HG02840 (cell line): ENCODE data around the gene LHFPL2.
"Not testable (repeated sequence)": the region's sequence is repeated elsewhere in the genome, so short reads cannot be mapped to it uniquely, and the experiment has no call there.

Experiments used
- ATAC-seq: cut with Tn5 transposase; IDR thresholded peaks from one replicate; pipeline ENCODE4 v1.9.1; 2021; ENCODE audit warnings: mild to moderate bottlenecking, moderate library complexity, moderate number of reproducible peaks; ENCODE audit not compliant: unreplicated experiment, low FRiP score

Gene LHFPL2, protein sequence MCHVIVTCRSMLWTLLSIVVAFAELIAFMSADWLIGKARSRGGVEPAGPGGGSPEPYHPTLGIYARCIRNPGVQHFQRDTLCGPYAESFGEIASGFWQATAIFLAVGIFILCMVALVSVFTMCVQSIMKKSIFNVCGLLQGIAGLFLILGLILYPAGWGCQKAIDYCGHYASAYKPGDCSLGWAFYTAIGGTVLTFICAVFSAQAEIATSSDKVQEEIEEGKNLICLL

DNA sequence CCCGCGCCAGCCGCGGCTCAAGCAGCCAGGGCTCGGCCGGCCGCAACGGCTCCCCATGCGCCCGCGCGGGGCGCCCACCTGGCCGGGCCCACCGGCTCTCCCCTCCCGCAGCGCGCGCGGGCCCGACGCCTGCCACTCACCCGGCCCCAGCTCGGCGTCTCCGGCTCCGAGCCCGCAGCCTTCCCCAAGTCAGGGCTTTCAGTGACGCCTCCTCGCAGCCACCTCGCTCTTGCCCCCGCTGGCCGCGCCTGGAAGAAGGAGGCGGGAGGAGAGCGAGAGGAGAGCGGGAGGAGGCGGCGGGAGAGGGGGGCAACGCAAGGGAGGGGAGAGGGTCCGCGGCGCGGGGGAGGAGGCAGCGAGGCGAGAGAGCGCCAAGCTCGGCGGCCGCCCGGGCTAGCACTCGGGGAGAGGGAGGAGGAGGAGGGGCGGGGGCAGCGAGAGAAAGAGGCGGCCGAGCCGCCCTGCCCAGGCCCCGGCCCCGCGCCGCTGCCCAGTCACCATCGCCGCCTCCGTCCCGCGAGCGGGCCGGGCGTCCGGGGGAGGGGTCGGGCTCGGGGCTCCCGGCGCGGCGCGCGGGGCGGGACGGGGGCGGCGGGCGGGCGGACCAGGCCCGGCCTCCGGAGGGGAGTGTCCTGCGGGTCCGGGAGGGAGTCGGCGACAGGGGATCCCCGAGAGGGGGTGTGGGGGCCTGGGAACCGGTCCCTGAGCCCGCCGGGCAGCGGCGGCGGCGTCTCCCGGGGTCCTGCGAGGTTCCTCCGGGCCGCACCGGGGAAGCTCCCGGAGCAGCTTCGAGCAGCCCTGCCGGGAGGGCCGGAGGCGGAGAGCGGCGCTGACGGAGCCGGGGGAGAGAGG is at the start of gene LHFPL2:
LHFPL2 (minus strand) TSS at position 414 of the 852 bp plus-strand sequence. CDS start 138,559 bp downstream, outside the sequence.
- ATAC-seq: peak; percentile 64

DNA sequence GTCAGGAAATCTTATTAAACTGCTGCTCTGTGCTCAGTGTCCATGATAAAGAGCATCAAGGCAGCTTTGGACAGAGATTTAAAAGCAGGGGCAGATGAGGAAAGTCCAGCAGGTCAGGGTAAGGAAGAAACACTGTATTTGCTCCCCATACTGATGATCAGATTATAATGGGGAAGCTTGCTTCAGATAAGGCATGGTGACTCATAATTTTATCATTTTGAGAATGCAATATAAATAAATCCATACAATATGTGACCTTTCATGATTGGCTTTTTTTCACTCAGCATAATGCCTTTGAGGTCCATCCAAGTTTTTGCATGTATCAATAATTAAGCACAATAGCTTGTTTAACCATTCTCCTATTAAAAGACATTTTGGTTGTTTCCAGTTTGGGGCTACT is 48.1 kb upstream of the LHFPL2 start:
- no peak for ATAC-seq

DNA sequence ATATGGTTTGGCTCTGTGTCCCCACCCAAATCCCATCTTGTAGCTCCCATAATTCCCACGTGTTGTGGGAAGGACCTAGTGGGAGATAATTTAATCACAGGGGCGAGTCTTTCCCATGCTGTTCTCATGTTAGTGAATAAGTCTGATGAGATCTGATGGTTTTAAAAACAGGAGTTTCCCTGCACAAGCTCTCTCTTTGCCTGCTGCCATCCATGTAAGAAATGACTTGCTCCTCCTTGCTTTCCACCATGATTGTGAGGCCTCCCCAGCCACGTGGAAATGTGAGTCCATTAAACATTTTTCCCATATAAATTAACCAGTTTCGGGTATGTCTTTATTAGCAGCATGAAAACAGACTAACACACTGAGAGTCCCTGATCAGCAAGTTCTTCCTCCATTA is 47.5 kb upstream of the LHFPL2 start:
- not testable (repeated sequence) for ATAC-seq

DNA sequence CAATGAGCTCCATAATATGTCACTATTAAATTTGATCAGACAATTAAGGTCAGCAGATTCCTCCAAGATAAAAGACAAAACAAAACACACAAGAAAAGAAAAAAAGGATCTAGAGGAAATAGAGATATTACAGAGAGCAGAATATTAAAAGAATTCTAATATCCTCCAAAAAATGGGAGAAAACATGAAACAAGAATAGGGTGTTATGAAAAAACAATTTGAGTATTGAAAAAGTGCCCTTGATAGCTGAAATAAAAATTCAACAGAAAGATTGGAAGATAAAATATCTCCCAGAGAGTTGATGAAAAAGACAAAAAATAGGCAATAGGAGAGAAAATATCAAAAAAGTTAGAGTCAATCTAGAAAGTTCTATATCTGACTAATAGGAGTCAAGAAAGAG is 44.8 kb upstream of the LHFPL2 start:
- ATAC-seq: no peak

DNA sequence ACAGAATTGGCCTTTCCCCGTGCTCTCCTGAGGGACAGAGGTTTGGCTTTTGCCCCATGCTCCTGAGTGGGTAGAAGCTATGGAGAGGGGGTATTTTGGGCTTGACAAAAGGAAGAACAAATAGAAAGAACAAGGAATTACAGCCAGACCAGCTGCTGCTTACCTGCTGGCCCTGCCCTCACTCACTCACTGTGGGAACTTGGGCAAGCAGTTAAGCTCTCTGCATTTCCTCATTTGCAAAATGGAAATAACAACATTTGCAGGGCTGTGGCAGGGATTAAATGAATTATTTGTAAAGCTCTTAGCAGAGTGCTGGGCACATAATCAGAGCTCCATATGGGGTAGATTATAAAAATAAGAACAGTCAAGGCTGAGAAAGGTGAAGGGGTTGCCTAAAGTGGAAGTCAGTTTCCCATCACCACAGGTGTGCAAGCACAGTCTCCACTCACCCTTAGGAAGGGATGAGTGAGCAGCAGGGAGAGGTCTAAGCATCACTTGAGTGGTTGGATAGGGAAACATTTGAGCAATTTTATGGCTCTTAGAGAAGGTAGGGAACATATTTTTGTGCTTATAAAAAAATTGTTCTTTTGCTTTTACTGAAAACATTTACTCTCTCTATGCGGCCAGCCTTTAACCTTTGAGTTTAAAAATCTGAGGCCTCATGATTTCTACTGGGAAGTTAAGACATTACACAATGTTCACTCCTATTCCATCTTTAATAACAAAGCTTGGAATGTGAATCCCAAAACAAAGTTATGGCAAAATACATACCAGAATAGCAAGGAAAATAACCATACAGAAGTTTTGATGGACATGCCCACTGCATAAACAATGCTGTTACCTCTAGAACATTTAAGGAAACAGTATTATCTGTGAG is 42.8 kb upstream of the LHFPL2 start:
- ATAC-seq: no peak

DNA sequence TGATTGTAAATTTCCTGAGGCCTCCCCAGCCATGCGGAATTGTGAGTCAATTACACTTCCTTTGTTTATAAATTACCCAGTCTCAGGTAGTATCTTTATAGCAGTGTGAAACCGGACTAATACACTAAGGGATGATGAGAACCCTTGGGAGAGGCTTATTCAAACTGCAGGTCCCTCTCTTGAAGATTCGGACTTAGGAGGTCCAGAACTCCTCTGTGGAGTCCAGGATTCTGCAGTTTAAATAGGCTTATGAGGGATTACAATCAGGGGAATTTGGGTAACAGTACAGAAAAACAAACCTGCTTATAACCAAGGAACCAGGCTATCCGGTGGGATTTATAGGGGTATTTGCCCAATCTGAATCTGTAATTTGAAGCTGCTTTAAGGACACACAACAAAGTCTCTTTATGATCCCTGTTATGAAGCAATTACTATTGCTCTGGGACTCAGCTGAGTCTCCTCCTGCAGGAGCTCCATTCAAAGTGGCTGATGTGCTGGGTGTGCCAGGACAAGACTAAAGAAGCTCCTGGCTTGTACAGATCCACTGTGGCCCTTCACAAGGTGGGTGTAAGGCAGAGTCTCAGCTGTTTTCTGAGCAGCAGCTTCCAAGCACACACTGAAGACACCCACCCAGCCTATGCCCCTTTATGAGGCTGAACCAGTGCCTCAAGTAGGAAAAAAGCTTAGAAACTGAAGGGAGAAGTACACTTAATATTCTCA is 41.8 kb upstream of the LHFPL2 start:
- no peak for ATAC-seq

DNA sequence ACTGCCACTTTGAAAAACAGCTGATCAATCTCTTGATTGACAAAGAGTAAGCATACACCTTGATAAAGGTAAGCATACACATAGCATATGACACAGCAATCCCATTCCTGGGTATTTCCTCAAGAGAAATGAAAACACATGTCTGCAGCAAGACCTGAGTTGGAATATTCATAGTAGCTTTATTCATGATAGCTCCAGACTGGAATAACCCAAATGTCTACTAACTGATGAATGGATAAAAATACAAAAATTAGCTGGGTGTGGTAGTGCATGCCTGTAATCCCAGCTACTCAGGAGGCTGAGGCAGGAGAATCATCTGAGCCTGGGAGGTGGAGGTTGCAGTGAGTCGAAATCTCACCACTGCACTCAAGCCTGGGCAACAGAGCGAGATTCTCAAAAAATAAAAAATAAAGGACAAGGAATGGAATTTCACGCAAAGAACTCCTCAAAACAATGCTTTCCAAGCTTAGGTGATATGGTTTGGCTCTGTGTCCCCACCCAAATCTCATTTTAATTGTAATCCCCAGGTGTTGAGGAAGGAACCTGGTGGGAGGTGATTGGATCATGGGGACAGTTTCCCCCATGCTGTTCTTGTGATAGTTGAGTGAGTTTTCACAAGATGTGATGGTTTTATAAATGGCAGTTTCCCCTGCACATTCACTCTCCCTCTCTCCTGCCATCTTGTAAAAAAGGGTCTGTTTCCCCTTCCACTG is 41.1 kb upstream of the LHFPL2 start:
- no peak for ATAC-seq

DNA sequence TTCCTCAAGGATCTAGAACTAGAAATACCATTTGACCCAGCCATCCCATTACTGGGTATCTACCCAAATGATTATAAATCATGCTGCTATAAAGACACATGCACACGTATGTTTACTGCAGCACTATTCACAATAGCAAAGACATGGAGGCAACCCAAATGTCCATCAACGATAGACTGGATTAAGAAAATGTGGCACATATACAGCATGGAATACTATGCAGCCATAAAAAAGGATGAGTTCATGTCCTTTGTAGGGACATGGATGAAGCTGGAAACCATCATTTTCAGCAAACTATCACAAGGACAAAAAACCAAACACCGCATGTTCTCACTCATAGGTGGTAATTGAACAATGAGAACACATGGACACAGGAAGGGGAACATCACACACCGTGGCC is 38.9 kb upstream of the LHFPL2 start:
- ATAC-seq: not testable (repeated sequence)

DNA sequence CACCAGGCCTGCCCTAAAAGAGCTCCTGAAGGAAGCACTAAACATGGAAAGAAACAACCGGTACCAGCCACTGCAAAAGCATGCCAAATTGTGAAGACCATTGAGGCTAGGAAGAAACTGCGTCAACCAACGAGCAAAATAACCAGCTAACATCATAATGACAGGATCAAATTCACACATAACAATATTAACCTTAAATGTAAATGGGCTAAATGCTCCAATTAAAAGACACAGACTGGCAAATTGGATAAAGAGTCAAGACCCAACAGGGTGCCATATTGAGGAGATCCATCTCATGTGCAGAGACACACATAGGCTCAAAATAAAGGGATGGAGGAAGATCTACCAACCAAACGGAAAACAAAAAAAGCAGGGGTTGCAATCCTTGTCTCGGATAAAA is 35.3 kb upstream of the LHFPL2 start:
- not testable (repeated sequence) for ATAC-seq

DNA sequence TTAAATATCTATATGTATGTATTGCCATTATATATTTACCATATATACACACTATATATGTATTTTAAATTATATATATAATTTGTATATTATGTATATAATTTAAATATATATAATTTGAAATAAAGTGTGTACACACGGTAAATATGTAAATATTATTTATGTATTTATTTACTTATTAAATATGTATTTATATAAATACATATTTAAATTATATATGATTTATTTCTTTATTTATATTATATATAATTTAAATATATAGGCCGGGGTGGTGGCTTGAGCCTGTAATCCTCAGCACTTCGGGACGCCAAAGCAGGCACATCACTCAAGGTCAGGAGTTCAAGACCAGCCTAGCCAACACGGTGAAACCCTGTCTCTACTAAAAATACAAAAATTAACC is 31.3 kb upstream of the LHFPL2 start:
- no peak for ATAC-seq

DNA sequence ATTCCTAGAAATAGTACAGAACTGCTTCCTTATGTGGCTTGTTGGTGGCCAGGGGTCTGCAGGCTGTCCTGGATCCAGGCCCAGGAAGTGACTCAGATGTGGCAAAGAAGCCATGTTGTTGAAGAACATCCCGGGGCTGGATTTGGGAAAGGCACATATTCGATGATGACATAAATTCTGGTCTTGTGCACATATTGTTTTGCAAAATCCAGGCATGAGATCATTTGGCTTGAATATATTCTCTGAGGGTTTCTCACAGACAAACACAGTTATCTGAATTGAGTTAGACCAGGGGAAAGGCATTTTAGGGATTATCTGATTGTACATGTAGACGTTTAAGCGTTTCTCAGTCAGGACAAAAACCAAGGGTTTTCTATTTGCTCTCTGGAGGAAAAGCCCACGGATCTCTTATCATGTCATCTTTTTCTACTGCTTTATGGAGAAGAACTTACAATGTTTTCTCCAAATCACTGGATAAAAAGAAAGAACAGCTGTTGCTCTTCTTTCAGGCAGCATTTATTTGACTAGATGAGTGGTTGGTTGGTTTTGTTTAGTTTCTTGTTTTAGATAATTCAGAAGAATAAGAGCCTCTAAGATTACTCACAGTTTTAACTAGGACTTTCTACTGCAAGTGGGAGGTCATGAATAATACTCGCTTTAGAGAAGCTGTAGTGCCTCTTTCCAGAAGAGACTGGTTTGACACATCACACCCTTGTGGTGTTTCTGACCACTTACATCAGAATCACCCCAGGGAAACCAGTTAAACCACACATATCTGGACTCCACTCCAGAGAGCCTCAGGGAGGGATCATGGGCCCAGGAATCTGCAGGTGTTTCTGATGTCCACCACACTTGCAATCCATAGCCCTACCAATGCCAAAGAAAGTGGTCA is 29.5 kb upstream of the LHFPL2 start:
- ATAC-seq: no peak

DNA sequence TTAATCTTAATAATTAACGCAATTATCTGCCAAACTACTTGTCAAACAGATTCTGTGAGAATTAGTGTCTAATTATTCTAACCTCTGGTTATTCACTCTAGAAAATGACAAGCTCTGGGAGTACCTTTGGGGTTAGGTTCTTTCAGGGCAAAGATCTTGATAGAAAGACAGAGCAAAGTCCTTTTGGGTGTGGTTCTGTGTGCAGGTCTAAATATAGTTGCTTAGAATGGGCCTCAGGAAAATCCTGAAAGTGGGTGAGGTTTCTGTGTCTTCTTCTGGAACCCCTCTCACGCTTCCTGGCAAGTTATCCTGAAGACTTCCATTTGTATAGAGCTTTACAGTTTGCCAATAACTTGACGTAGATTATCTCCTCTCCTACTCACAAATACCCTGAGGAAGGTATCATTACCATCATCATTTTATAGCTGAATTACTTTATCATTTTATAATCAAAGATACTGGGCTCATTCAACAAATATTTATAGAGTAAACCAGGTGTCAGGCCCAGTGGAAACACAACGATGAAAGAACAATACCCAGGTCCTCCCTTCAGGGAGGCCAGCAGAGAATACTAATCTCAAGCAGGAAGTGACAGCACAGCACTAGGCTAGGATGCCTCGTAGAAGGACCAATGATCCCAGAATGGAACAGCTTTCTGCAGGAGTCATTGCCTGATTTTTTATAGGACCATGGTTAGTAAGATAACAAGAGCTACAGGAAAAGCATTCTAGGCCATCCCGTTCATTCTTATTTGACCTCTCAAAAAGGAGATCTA is 27.6 kb upstream of the LHFPL2 start:
- no peak for ATAC-seq

DNA sequence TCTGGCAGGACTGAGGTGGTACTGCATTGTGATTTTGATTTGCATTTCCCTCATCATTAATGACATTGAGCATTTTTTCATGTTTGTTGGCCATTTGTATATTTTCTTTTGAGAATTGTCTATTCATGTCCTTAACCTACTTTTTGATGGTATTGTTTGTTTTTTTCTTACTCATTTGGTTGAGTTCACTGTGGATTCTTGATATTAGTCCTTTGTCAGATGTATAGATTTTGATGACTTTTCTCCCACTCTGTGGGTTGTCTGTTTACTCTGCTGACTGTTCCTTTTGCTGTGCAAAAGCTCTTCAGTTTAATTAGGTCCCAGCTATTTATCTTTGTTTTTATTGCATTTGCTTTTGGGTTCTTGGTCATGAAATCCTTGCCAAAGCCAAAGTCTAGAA is 25.3 kb upstream of the LHFPL2 start:
- ATAC-seq: not testable (repeated sequence)

DNA sequence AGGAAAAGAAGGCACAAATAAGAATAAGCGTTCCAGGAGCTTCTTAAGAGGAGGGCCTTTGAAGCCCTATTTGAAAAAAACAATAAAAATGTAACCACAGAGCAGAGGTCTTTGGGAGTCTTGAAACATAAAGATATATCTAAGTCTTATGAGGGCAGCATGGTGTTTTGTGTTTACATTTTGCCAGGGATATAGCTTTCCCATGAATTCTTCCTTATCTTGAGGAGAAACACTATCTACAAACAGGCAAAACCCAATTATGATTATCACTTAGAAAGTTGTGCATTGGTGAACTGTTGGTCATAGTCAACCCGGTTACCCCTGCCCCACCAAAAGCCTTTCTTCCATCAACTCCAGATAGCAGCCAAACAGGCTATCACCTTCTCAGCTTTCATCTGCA is 23.6 kb upstream of the LHFPL2 start:
- ATAC-seq: no peak

DNA sequence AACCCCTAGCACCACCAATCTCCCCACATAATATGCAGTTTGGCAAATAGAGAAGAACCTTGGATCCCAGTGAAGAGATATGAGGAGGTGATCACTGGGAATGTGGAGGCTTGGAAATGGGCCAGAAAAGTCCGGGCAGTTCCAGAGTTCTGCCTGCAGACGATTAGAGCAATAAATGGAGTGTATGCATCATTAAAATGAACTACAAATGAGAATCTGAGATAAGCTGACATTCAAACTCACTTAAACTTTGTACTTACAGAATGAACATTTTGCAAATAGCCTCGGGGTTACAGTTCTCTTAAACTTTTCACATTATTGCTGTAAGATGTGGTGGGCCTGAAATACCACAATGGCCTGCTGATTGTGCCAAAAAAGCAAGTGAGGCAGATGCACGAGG is 23.0 kb upstream of the LHFPL2 start:
- ATAC-seq: no peak

DNA sequence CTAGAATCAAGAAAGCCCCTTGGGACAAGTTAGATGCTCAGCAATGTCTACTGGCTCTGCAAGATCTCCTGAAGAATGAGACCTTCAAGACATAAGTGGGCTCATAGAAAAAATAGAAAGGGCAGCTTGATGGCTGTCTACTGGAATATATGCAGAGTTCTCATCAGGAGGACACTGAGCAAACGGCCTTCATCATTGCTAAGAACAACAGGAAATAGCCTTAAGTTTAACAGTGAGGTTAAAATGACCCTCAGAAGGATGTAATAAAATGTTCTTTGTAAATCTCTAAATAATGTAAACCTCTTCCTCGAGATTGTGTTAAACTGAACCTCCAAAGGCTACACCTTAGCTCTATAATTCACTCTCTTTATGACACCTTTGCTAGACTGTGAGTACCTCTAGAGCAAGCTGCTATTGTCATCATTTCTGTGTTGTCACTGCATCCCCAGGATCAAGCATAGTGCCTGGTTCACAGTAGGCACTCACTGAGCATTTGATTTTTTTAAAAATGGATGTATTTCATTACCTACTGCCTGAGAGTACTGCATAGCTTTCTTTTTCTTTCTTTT is 22.2 kb upstream of the LHFPL2 start:
- no peak for ATAC-seq

DNA sequence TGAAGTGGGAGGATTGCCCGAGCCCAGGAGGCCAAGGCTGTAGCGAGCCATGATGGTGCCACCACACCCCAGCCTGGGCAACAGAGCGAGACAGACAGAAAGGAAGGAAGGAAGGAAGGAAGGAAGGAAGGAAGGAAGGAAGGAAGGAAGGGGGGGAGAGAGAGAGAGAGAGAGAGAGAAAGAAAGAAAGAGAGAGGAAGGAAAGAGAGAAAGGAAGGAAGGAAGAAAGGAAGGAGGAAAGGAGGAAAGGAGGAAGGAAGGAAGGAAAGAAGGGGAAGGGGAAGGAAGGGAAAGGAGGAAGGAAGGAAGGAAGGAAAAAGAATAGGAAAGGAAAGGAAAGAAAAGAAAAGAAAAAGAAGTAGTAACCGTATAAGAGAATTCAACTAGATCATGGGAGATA is 20.8 kb upstream of the LHFPL2 start:
- ATAC-seq: no peak
